IMR-90 (cell line): ENCODE measurements around the gene DAAM2. TPM values are rescaled to one million over a fixed set of nuclear protein-coding genes. Genes with fewer than 3 reads are reported as not detected.
A peak's percentile ranks its signal among the peaks of the same experiment; 100 is the strongest.

Experiments used
- ATAC-seq: fragments of 200-7000 bp; cut with Tn5 transposase; 2 replicates; pipeline ENCODE4 v1.9.1; 2020; ENCODE audit warnings: low read depth, mild to moderate bottlenecking, moderate library complexity
- BruUV-seq: library from RNA; stranded (reverse); fragments of 400-500 nt; replicated peaks from 2 replicates; lab custom pipeline; 2021; lab: Mats Ljungman, UMichigan
- CTCF ChIA-PET: fragments of 300-600 bp; formaldehyde crosslinking; extraction: SDS; loops from one replicate; lab custom pipeline; 2021; ENCODE audit warnings: antibody characterized with exemption; lab: Yijun Ruan, JAX
- POLR2A ChIA-PET: fragments of 300-600 bp; sonication (Branson Sonifier 250); formaldehyde crosslinking; loops from one replicate; lab custom pipeline; 2022; ENCODE audit warnings: antibody characterized with exemption; ENCODE audit not compliant: unreplicated experiment; lab: Charles Lee
- DNase-seq: peaks from one replicate; pipeline ENCODE4 v3.0.0; 2013
- H2AFZ ChIP-seq: replicated peaks from 2 replicates; pipeline ENCODE3; 2013; ENCODE audit warnings: low read length, mild to moderate bottlenecking; ENCODE audit not compliant: poor library complexity
- H2AK5ac ChIP-seq: 2 replicates; pipeline ENCODE4 v1.6.1; 2013; ENCODE audit warnings: low read depth, low read length, inconsistent platforms
- H2AK9ac ChIP-seq: replicated peaks from 2 replicates; pipeline ENCODE3; 2013; ENCODE audit warnings: mild to moderate bottlenecking, low read depth, low read length, moderate library complexity; ENCODE audit not compliant: poor library complexity
- H2BK120ac ChIP-seq: 2 replicates; pipeline ENCODE4 v1.6.1; 2013; ENCODE audit warnings: low read depth, low read length, inconsistent platforms
- H2BK15ac ChIP-seq: 3 replicates; pipeline ENCODE4 v1.6.1; 2013; ENCODE audit warnings: low read depth, low read length, inconsistent platforms
- H2BK20ac ChIP-seq: 2 replicates; pipeline ENCODE4 v1.6.1; 2013; ENCODE audit warnings: low read depth, mild to moderate bottlenecking, inconsistent platforms, low read length, moderate library complexity
- H2BK5ac ChIP-seq: 2 replicates; pipeline ENCODE4 v1.6.1; 2013; ENCODE audit warnings: mild to moderate bottlenecking, low read depth, low read length, inconsistent platforms; ENCODE audit not compliant: poor library complexity, severe bottlenecking
- H3K14ac ChIP-seq: replicated peaks from 2 replicates; pipeline ENCODE4 v1.6.1; 2013; ENCODE audit warnings: low read depth, low read length, inconsistent platforms
- H3K18ac ChIP-seq: 2 replicates; pipeline ENCODE4 v1.6.1; 2013; ENCODE audit warnings: low read depth, low read length, control low read depth
- H3K23ac ChIP-seq: 2 replicates; pipeline ENCODE4 v1.6.1; 2013; ENCODE audit warnings: low read depth, low read length, inconsistent platforms
- H3K27ac ChIP-seq: 2 replicates; pipeline ENCODE4 v1.5.1; 2013; ENCODE audit warnings: mild to moderate bottlenecking, control low read depth, low read length; ENCODE audit not compliant: insufficient read depth
- H3K27me3 ChIP-seq: 2 replicates; pipeline ENCODE4 v1.6.1; 2013; ENCODE audit warnings: low read length; ENCODE audit not compliant: control insufficient read depth, insufficient read depth
- H3K36me3 ChIP-seq: 2 replicates; pipeline ENCODE4 v1.6.1; 2013; ENCODE audit warnings: low read length, mixed read lengths; ENCODE audit not compliant: control insufficient read depth, insufficient read depth
- H3K4ac ChIP-seq: 2 replicates; pipeline ENCODE4 v1.6.1; 2013; ENCODE audit warnings: low read depth, low read length, inconsistent platforms
- H3K4me1 ChIP-seq: 2 replicates; pipeline ENCODE4 v1.6.1; 2013; ENCODE audit warnings: low read length, mixed read lengths; ENCODE audit not compliant: control insufficient read depth, insufficient read depth
- H3K4me2 ChIP-seq: 2 replicates; pipeline ENCODE4 v1.6.1; 2013; ENCODE audit warnings: low read depth, mild to moderate bottlenecking, control low read depth, low read length, moderate library complexity
- H3K4me3 ChIP-seq: 2 replicates; pipeline ENCODE4 v1.5.1; 2013; ENCODE audit warnings: low read depth, mild to moderate bottlenecking, control low read depth, low read length, moderate library complexity; ENCODE audit not compliant: insufficient read depth
- H3K56ac ChIP-seq: 2 replicates; pipeline ENCODE4 v1.6.1; 2013; ENCODE audit warnings: low read length, inconsistent platforms; ENCODE audit not compliant: insufficient read depth; ENCODE audit errors: extremely low read depth
- H3K79me1 ChIP-seq, 2 experiments: 2 replicates each; pipeline ENCODE4 v1.6.1; 2013; ENCODE audit warnings: low read length in 2 of 2, inconsistent platforms in 1 of 2, low read depth in 1 of 2
- H3K9ac ChIP-seq: 2 replicates; pipeline ENCODE4 v1.6.1; 2013; ENCODE audit warnings: low read depth, low read length, control low read depth
- H3K9me1 ChIP-seq: 2 replicates; pipeline ENCODE4 v1.6.1; 2013; ENCODE audit warnings: low read length, inconsistent platforms; ENCODE audit not compliant: insufficient read depth
- H3K9me3 ChIP-seq: 2 replicates; pipeline ENCODE4 v1.6.1; 2013; ENCODE audit warnings: low read length; ENCODE audit not compliant: control insufficient read depth, insufficient read depth
- H4K20me1 ChIP-seq: 2 replicates; pipeline ENCODE4 v1.6.1; 2013; ENCODE audit warnings: low read length, inconsistent platforms; ENCODE audit not compliant: insufficient read depth
- H4K5ac ChIP-seq: 2 replicates; pipeline ENCODE4 v1.6.1; 2013; ENCODE audit warnings: mild to moderate bottlenecking, low read depth, low read length, control low read depth
- H4K8ac ChIP-seq, 2 experiments: 2 replicates each; pipeline ENCODE4 v1.6.1; 2013; ENCODE audit warnings: low read depth in 2 of 2, low read length in 2 of 2, control low read depth in 1 of 2, inconsistent platforms in 1 of 2
- H4K91ac ChIP-seq: 2 replicates; pipeline ENCODE4 v1.6.1; 2013; ENCODE audit warnings: low read depth, low read length, inconsistent platforms; ENCODE audit not compliant: insufficient read depth
- FOS ChIP-seq: fragments of 150-350 bp; IDR thresholded peaks from 2 replicates; pipeline ENCODE4 v1.6.1; 2016; ENCODE audit warnings: low read depth, low read length
- MAZ ChIP-seq: IDR thresholded peaks from 2 replicates; pipeline ENCODE4 v1.6.1; 2012; ENCODE audit warnings: low read depth, mild to moderate bottlenecking, low read length, improper control_type of control experiment, moderate library complexity, borderline replicate concordance
- WGBS, 2 experiments: methylation state at CpG; one replicate each; pipeline versions ENCODE4 v1.1.5 to v1.1.7; 2013; ENCODE audit warnings: missing lambda C conversion rate in 2 of 2; ENCODE audit not compliant: insufficient read length in 1 of 2; ENCODE audit errors: extremely low coverage in 2 of 2; 5-methylcytosine and 5-hydroxymethylcytosine counted together
- dilution Hi-C: fragments of 300-500 bp; cut with HindIII; formaldehyde crosslinking; loops from one replicate; pipeline ENCODE4 v1.14.3; 2018; ENCODE audit warnings: low sequenced_read_pairs; ENCODE audit not compliant: unreplicated experiment
- in situ Hi-C: fragments of 300-500 bp; cut with MboI; formaldehyde crosslinking; loops from 3 replicates; pipeline ENCODE4 v1.14.3; 2019; ENCODE audit warnings: low sequenced_read_pairs, inconsistent platforms, mixed read lengths
- intact Hi-C: fragments of 100-400 bp; cut with micrococcal nuclease; formaldehyde crosslinking; loops from 2 replicates; pipeline ENCODE4 v1.10.0; 2022
- polyA plus RNA-seq, 3 experiments: library from polyadenylated mRNA; depleted of rRNA; stranded (reverse); fragments of >200 nt; gene quantifications; 2 replicates each; pipeline ENCODE4 v1.2.3, GENCODE V29; 2012; ENCODE audit warnings: low replicate concordance in 1 of 3
- total RNA-seq: library from RNA; depleted of rRNA; stranded (reverse); fragments of >200 nt; gene quantifications from 2 replicates; pipeline ENCODE4 v1.2.3, GENCODE V29; 2012

The DAAM2 gene
- total and polyA plus RNA-seq, 2 of the 4 experiments (the other 2 are of a cell fraction), result 11.2 to 12.9 TPM

- H3K27ac ChIP-seq, result no peak overlapping the region
- H3K4me1 ChIP-seq, result peaks cover 34% of the 10 kb centered on the region
- no peak overlapping the region for H3K23ac ChIP-seq
- H3K9me1 ChIP-seq, result peaks cover 12% of the 10 kb centered on the region
- intact Hi-C loops, result no loop called here
- H3K36me3 ChIP-seq, result no peaks in the 10 kb centered on the region
- no peak overlapping the region for H2BK15ac ChIP-seq
- H3K9ac ChIP-seq, result no peak overlapping the region
- no peak overlapping the region for H2BK120ac ChIP-seq
- H2BK20ac ChIP-seq, result no peak overlapping the region
- H4K20me1 ChIP-seq, result no peaks in the 10 kb centered on the region
- no peak overlapping the region for H2AFZ ChIP-seq
- no peak overlapping the region for H3K4me2 ChIP-seq
- H3K4me3 ChIP-seq, result no peak overlapping the region
- H3K27me3 ChIP-seq, result no peaks in the 10 kb centered on the region
- WGBS, 2 experiments, result 89% methylated on average over 2 of the region's 5 CpGs; no CpG with 5 or more reads in 1 of the 2 experiments
- CTCF ChIA-PET, result interaction anchor here (1.5 kb wide), 1 partner anchor 30 kb away, joined by 6 read pairs; no protein-coding TSS in a partner anchor
- H2AK5ac ChIP-seq, result 0 out of 2 replicates have a peak overlapping the region, but pooled peaks have one; percentile 1
- H2BK5ac ChIP-seq, result no peak overlapping the region
- H2AK9ac ChIP-seq, result peak overlapping the region; percentile 34
- H4K91ac ChIP-seq, result no peak overlapping the region
- POLR2A ChIA-PET, result interaction anchor here (0.6 kb wide), 1 partner anchor 31 kb away, joined by 3 read pairs; no protein-coding TSS in a partner anchor
- no peak overlapping the region for H3K14ac ChIP-seq
- in situ Hi-C loops, result no loop called here
- TF ChIP-seq FOS (no peak), MAZ (peak; percentile 18; the same call in 1 of the 2 replicates)
- no peak overlapping the region; the same call in 1 of the 2 replicates for H3K18ac ChIP-seq
- H3K56ac ChIP-seq, result no peak overlapping the region
- no TSS peak for BruUV-seq
- no peak overlapping the region for H3K4ac ChIP-seq
- no peak overlapping the region for H4K8ac ChIP-seq
- H3K9me3 ChIP-seq, result no peaks in the 10 kb centered on the region
- peaks cover 3 to 13% of the 10 kb centered on the region in 2 experiments; a peak in 1 of 4 replicates for H3K79me1 ChIP-seq
- dilution Hi-C loops, result no loop called here
- DNase-seq, result no peak
- peak overlapping the region; percentile 86 for H4K5ac ChIP-seq
- ATAC-seq, result no peak
These were observed 29.0 kb downstream of the DAAM2 start for GRCh38 chr6:39821046-39821740.
